ENCODE results near the gene GSTO1.

The GSTO1 gene

DNA sequence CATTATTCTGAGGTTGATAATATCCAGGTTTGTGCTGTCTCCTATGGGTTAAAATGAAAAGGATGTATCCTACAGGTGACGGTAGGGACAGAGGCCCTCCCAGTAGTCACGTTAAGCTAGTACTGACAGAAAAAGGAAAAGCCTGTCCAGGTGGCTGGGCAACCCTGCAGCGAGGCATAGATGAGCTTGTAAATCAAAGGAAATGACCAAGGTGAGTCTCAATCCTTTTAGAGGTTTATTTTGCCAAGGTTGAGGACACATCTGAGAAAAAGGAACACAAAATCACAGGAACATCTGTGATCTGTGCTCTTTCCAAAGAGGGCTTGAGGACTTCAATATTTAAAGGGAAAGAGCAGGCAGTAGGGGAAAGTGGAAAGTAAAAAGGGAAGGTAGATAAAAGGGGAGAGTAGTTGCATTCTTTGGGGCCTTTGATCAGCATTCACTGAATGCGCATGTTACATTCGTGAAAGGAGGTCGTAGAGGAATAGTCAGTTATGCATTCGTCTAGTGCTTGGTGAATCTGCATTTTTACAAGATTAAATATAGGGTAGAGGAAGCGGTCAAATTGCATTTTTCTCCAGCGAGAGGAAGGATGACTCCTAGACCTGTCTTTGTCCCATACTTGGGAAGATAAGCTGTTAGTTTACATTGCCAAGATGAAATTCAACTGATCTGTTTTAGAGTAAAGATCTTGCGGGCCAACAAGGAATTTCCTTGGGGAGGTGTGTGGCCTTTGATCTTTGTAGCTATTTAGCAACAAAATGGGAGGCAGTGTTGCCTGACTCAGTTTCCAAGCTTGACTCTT lies 884 bp upstream of the GSTO1 start:
- peak overlapping the region; percentile 92 for H3K27ac ChIP-seq (ENCODE audit: low read depth, low read length)
- no peak overlapping the region for H3K9ac ChIP-seq (ENCODE audit: low read length)
- H3K4me3 ChIP-seq (ENCODE audit: low read length) = peak overlapping the region; percentile 79
- no peaks in the 10 kb centered on the region for H3K27me3 ChIP-seq (ENCODE audit: control insufficient read depth, insufficient read depth, low read length)
- H3K36me3 ChIP-seq (ENCODE audit: control insufficient read depth, insufficient read depth, low read length) = peaks cover 2% of the 10 kb centered on the region
- peaks cover 2% of the 10 kb centered on the region for H3K4me1 ChIP-seq (ENCODE audit: control insufficient read depth, insufficient read depth, low read length)

DNA sequence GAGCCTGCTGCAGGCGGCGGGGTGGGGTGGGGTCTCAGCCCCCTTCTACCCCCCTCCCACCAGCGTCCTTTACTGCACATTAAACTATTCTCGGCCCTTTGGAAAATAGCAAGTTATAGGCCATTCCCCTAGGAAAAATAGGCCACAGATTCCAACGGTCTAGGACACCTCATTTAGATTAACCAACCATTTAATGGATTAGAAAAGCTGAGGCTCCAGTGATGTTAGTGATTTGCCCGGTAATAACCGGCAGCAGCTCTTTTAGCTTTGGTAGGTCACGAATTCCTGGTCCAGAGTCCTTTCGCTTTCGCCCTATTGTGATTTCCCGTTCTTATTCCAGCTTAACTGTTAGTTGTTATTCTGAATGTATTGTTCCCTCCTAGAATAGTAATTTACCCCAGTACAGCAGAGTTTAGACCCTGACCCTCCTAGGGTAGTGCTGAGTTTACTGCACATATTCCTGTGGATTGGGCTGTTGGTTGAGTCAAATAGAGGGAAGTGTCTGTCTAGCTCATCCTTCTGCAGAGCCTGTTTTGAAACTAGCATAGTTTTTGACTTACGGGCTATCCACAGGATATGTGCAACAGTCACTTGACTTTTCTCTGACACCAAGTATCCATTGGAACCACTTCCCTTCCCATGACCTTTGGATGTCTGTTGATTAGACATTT lies 754 bp downstream of the GSTO1 start:
- H3K27me3 ChIP-seq (ENCODE audit: control insufficient read depth, insufficient read depth, low read length) = no peaks in the 10 kb centered on the region
- H3K9ac ChIP-seq (ENCODE audit: low read length) = peak overlapping the region; percentile 85
- peak overlapping the region; percentile 79 for H3K4me3 ChIP-seq (ENCODE audit: low read length)
- peak overlapping the region; percentile 92 for H3K27ac ChIP-seq (ENCODE audit: low read depth, low read length)
- peaks cover 2% of the 10 kb centered on the region for H3K4me1 ChIP-seq (ENCODE audit: control insufficient read depth, insufficient read depth, low read length)
- peaks cover 7% of the 10 kb centered on the region for H3K36me3 ChIP-seq (ENCODE audit: control insufficient read depth, insufficient read depth, low read length)

DNA sequence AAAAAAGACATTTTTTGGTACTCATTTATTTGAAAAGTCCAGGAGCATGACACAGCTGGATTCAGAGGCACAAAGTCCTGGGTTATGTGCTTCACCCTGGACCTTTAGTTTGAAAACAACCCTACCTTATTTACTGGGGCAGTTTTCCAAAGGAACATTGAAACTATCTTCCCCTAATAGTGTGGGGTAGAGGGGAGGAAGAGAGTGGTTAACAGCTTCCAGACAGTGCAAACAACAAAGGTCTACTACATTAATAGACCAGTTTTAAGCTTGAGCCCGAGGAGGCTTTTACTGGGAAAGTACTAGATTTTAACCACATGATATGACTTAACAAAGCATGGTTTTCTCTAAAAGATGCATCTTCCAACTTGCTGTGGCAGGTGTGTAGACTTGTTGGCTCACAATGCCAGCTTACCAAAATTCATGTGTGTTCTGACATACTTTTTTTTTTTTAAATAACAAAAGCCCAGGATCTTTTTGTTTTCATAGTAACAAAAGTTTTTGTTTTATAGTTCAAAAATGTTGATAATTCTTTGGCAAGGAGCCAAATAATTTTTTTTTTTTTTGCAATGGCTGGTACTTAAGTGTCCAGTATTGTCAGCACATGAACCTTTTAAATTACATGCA lies 1.8 kb downstream of the GSTO1 start:
- peaks cover 2% of the 10 kb centered on the region for H3K4me1 ChIP-seq (ENCODE audit: control insufficient read depth, insufficient read depth, low read length)
- H3K4me3 ChIP-seq (ENCODE audit: low read length) = peak overlapping the region; percentile 43
- H3K27ac ChIP-seq (ENCODE audit: low read depth, low read length) = peak overlapping the region; percentile 92
- no peak overlapping the region for H3K9ac ChIP-seq (ENCODE audit: low read length)
- H3K27me3 ChIP-seq (ENCODE audit: control insufficient read depth, insufficient read depth, low read length) = no peaks in the 10 kb centered on the region
- H3K36me3 ChIP-seq (ENCODE audit: control insufficient read depth, insufficient read depth, low read length) = peaks cover 15% of the 10 kb centered on the region

DNA sequence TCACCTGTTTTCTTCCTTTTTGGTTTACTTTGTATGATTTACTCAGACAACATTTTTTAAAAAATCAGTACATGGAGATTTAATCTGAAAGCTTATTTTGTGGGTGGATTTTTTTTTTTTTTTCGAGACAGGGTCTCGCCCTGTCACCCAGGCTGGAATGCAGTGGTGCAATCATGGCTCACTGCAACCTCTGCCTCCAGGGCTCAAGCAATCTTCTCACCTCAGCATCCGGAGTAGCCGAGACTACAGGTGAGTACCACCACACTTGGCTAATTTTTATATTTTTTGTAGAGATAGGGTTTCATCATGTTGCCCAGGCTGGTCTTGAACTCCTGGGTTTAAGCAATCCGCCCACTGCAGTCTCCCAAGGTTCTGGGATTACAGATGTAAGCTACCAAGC lies 2.5 kb downstream of the GSTO1 start:
- peaks cover 2% of the 10 kb centered on the region for H3K4me1 ChIP-seq (ENCODE audit: control insufficient read depth, insufficient read depth, low read length)
- no peaks in the 10 kb centered on the region for H3K27me3 ChIP-seq (ENCODE audit: control insufficient read depth, insufficient read depth, low read length)
- peaks cover 22% of the 10 kb centered on the region for H3K36me3 ChIP-seq (ENCODE audit: control insufficient read depth, insufficient read depth, low read length)
- H3K9ac ChIP-seq (ENCODE audit: low read length) = no peak overlapping the region
- no peak overlapping the region for H3K4me3 ChIP-seq (ENCODE audit: low read length)
- H3K27ac ChIP-seq (ENCODE audit: low read depth, low read length) = no peak overlapping the region

DNA sequence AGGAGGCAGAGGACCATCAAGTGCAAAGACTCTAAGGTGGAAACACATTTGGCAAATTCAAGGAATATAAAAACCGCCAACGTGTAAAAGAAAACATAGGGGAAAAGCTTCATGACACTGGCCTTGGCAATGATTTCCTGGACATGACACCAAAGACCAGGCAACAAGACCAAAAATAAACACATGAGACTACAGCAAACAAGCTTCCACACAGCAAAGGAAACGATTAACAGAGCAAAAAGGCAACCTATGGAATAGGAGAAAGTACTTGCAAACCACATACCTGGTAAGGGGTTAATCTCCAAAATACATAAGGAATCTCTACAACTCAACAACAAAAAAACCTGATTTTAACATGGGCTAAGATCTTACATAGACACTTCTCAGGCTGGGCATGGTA lies 3.5 kb downstream of the GSTO1 start:
- Histone ChIP-seq H3K27me3 (ENCODE audit: control insufficient read depth, insufficient read depth, low read length) (no peaks in the 10 kb centered on the region), H3K27ac (ENCODE audit: low read depth, low read length) (no peak overlapping the region), H3K36me3 (ENCODE audit: control insufficient read depth, insufficient read depth, low read length) (peaks cover 23% of the 10 kb centered on the region), H3K9ac (ENCODE audit: low read length) (no peak overlapping the region), H3K4me3 (ENCODE audit: low read length) (no peak overlapping the region), H3K4me1 (ENCODE audit: control insufficient read depth, insufficient read depth, low read length) (peaks cover 2% of the 10 kb centered on the region)

DNA sequence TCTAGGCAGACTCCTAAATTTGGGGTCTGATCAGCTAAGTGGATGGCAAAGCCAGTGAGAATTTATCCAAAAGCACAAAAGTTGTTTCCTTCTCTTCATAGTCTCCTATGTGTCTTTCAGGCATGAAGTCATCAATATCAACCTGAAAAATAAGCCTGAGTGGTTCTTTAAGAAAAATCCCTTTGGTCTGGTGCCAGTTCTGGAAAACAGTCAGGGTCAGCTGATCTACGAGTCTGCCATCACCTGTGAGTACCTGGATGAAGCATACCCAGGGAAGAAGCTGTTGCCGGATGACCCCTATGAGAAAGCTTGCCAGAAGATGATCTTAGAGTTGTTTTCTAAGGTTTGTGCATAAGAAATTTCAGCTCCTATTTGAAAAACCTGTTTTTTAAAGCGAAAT lies 4.8 kb downstream of the GSTO1 start:
- H3K36me3 ChIP-seq (ENCODE audit: control insufficient read depth, insufficient read depth, low read length) = peaks cover 23% of the 10 kb centered on the region
- no peak overlapping the region for H3K4me3 ChIP-seq (ENCODE audit: low read length)
- H3K9ac ChIP-seq (ENCODE audit: low read length) = no peak overlapping the region
- peaks cover 2% of the 10 kb centered on the region for H3K4me1 ChIP-seq (ENCODE audit: control insufficient read depth, insufficient read depth, low read length)
- no peaks in the 10 kb centered on the region for H3K27me3 ChIP-seq (ENCODE audit: control insufficient read depth, insufficient read depth, low read length)
- H3K27ac ChIP-seq (ENCODE audit: low read depth, low read length) = no peak overlapping the region

DNA sequence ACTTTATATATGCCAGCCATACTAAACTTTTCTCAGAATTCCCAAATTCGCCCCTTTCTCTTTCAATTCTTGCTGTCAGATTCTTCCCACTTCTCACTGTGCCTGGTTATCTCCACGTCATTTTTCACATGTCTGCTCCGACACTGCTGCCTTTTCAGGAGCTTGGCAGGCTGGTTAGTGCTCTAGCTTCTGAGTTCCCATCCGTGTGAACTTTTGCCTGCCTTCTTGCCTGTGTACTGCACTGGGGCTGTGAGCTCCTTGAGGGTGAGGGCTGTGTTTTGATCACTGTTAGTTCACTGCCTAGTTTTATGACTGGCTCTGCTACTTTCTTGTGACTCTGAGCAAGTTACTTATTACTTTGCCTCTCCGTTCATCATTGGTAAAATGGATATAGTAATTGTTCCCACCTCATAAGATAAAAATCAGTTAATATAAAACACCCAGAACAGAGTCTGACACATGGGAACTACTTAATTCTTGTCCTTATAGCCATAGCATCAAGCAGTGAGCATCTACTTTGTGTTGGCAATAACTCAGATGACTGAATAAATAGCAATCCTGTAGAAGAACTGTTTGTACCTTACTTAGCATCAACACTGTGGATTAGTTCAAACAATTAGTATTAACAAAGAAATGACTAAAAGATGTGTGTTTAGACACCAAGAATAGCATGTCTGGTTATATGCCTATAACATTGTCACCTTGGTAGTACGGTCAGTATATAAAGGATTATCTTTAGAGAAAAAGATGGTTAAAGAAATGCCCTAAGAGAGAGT lies 5.5 kb downstream of the GSTO1 start:
- no peak overlapping the region for H3K27ac ChIP-seq (ENCODE audit: low read depth, low read length)
- H3K4me3 ChIP-seq (ENCODE audit: low read length) = no peak overlapping the region
- peaks cover 2% of the 10 kb centered on the region for H3K4me1 ChIP-seq (ENCODE audit: control insufficient read depth, insufficient read depth, low read length)
- H3K36me3 ChIP-seq (ENCODE audit: control insufficient read depth, insufficient read depth, low read length) = peaks cover 23% of the 10 kb centered on the region
- H3K27me3 ChIP-seq (ENCODE audit: control insufficient read depth, insufficient read depth, low read length) = no peaks in the 10 kb centered on the region
- no peak overlapping the region for H3K9ac ChIP-seq (ENCODE audit: low read length)

DNA sequence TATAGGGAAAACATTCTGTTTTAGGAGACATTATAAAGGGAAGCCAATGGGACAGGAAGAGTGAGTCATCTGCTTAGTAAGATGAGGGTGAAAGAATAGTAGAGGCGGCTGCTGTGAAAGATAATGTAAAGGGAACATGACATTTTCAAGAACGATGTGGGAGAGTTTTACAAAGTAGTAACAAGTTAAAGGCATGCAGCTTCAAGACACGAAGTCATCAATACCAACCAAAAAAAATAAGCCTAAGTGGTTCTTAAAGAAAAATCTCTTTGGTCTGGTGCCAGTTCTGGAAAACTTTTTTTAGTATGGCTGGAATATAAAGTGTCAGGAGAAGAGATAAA lies 6.1 kb downstream of the GSTO1 start:
- H3K4me1 ChIP-seq (ENCODE audit: control insufficient read depth, insufficient read depth, low read length) = peaks cover 2% of the 10 kb centered on the region

GRCh38 chr10:104262055-104262454 lies 7.4 kb downstream of the GSTO1 start:
- no peak overlapping the region for H3K9ac ChIP-seq (ENCODE audit: low read length)
- H3K36me3 ChIP-seq (ENCODE audit: control insufficient read depth, insufficient read depth, low read length) = peaks cover 32% of the 10 kb centered on the region
- no peaks in the 10 kb centered on the region for H3K4me1 ChIP-seq (ENCODE audit: control insufficient read depth, insufficient read depth, low read length)
- no peaks in the 10 kb centered on the region for H3K27me3 ChIP-seq (ENCODE audit: control insufficient read depth, insufficient read depth, low read length)
- H3K27ac ChIP-seq (ENCODE audit: low read depth, low read length) = no peak overlapping the region
- no peak overlapping the region for H3K4me3 ChIP-seq (ENCODE audit: low read length)

More for the DNA sequence above, 6.1 kb downstream of the GSTO1 start:
- Histone ChIP-seq H3K27me3 (ENCODE audit: control insufficient read depth, insufficient read depth, low read length) (no peaks in the 10 kb centered on the region), H3K36me3 (ENCODE audit: control insufficient read depth, insufficient read depth, low read length) (peaks cover 28% of the 10 kb centered on the region), H3K4me3 (ENCODE audit: low read length) (no peak overlapping the region), H3K9ac (ENCODE audit: low read length) (no peak overlapping the region), H3K27ac (ENCODE audit: low read depth, low read length) (no peak overlapping the region)

- Histone ChIP-seq H3K36me3 (ENCODE audit: control insufficient read depth, insufficient read depth, low read length) (peaks cover 32% of the 10 kb centered on the region), H3K4me1 (ENCODE audit: control insufficient read depth, insufficient read depth, low read length) (peaks cover 8% of the 10 kb centered on the region), H3K27me3 (ENCODE audit: control insufficient read depth, insufficient read depth, low read length) (no peaks in the 10 kb centered on the region), H3K4me3 (ENCODE audit: low read length) (no peak overlapping the region), H3K27ac (ENCODE audit: low read depth, low read length) (no peak overlapping the region), H3K9ac (ENCODE audit: low read length) (no peak overlapping the region)
Measured at GRCh38 chr10:104264783-104265182, 10.1 kb downstream of the GSTO1 start.

- H3K9ac ChIP-seq (ENCODE audit: low read length) = no peak overlapping the region
- H3K27me3 ChIP-seq (ENCODE audit: control insufficient read depth, insufficient read depth, low read length) = no peaks in the 10 kb centered on the region
- H3K4me1 ChIP-seq (ENCODE audit: control insufficient read depth, insufficient read depth, low read length) = peaks cover 8% of the 10 kb centered on the region
- no peak overlapping the region for H3K27ac ChIP-seq (ENCODE audit: low read depth, low read length)
- peak overlapping the region; percentile 89 for H3K4me3 ChIP-seq (ENCODE audit: low read length)
- H3K36me3 ChIP-seq (ENCODE audit: control insufficient read depth, insufficient read depth, low read length) = peaks cover 13% of the 10 kb centered on the region
Measured at GRCh38 chr10:104267721-104268404, 13.2 kb downstream of the GSTO1 start.

- Histone ChIP-seq H3K9ac (ENCODE audit: low read length) (peak overlapping the region; percentile 68), H3K36me3 (ENCODE audit: control insufficient read depth, insufficient read depth, low read length) (peaks cover 13% of the 10 kb centered on the region)
Measured at GRCh38 chr10:104268405-104268712, 13.7 kb downstream of the GSTO1 start.

More at GRCh38 chr10:104268405-104268712, 13.7 kb downstream of the GSTO1 start:
- Histone ChIP-seq H3K4me3 (ENCODE audit: low read length) (peak overlapping the region; percentile 89), H3K27me3 (ENCODE audit: control insufficient read depth, insufficient read depth, low read length) (no peaks in the 10 kb centered on the region), H3K27ac (ENCODE audit: low read depth, low read length) (peak overlapping the region; percentile 80), H3K4me1 (ENCODE audit: control insufficient read depth, insufficient read depth, low read length) (peaks cover 8% of the 10 kb centered on the region)
